NCI-H510A treated with DMSO at 0.1 percent for 48 hours (cell line): ENCODE results near the gene NDRG3.

Experiments
- DNase-seq: peaks from one replicate; lab custom pipeline; 2025; lab: John Stamatoyannopoulos, UW

Gene NDRG3

DNA sequence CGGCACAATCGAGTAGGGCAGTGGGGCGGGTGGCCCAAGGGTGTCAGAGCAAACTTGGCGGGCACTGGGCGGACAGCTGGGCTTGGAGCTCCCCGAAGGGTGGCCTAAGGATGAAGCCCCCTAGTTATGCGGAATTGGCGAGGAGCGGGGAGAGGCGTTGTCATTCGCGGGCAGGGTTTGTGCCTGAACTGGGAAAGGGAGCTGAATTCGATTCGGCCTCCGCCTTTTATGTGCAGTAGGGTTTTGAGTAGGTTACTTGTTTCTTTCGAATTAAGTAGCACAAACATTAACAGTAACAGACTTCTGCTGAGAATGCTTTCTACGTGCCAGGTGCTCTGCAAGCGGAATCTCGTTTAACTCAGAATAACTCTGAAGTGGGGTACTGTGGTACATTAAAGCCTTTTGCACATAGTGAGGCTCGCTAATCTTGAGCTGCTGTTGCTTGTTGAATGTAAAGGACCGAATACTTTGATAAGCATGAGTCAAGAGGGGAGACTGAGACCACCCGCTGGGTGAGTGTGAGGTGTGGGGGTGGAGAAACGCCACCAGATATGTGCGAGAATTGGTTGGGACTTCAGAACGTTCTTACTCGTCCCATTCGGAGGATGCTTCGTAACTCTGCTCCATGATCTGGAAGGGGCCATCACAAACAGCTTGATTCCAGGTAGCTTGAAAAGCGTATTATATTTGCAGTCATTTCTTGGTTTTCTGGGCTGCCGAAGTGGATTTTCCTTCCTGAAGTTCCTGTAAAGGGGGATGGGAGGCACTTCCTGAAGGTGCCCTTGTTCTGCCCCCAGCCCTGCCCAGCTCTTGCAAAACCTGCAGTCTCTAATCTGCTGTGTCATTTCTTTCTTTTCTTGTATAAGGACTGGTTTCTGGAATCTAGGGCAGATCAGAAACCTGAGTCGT is 139.5 kb downstream of the NDRG3 start:
- no peak for DNase-seq

DNA sequence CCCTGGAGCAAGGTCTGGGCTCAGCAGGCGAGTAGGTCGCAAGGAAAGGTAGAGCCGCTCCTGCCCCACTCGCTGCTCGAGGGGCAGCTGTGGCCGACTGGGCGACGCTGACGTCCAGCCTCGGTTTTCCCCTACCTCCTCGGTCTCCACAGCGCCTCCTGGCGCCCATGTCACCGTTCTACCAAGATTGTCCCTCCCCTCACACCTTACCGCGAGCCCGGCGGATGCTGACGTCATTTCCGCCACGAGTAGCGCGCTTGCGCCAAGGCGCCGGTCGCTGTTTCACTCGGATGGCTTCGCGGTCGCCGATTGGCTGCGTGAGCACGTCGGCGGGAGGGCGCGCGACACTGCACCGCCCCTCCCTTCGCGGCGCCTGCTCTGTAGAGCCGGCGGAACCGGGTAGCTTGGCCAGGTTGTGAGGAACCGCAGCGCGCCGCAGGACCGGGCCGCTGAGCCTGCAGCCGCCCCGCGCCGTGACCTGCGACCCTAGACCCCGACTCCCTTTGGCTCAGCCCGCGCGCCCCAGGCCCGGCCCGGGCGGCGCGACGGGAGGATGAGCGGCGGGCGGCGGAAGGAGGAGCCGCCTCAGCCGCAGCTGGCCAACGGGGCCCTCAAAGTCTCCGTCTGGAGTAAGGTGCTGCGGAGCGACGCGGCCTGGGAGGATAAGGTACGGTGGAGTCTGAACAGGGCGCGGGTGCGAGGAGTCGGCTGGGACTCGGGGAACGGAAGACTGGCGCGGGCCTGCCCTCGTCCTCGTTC is 140.3 kb downstream of the NDRG3 start, which contains the start of gene RAB5IF:
TSS of gene RAB5IF (plus strand) at position 381 of the 759 bp plus-strand sequence. CDS start at position 554, 173 bp downstream.
- DNase-seq, result peak; percentile 97

DNA sequence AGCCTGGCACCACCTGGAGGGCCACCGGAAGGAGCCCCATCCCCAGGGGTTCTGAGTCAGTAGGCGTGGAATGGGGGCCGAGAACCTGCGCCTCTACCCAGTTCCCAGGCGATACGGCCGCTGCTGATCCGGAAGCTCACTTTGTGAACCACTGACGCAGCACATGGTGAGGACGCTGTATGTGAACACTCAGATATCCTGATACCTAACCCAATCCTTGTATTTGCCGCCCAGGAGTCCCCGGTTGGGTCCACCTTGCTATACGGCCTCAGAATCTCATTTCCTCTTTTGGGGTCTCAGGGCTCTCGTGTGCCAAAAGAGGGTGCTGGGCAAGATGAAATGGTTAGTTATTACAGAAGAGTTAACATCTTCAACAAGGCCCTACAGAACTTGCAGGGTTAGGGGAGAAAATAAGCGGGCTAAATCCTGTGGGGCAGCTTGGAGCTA is 140.9 kb downstream of the NDRG3 start:
- peak; percentile 64 for DNase-seq
